T-helper 22 cell (primary cell): ENCODE data around the gene ZHX3.

Experiments
- DNase-seq: peaks from one replicate; pipeline ENCODE4 v3.0.0-alpha.2; 2020; ENCODE audit warnings: low read depth

The ZHX3 gene

DNA sequence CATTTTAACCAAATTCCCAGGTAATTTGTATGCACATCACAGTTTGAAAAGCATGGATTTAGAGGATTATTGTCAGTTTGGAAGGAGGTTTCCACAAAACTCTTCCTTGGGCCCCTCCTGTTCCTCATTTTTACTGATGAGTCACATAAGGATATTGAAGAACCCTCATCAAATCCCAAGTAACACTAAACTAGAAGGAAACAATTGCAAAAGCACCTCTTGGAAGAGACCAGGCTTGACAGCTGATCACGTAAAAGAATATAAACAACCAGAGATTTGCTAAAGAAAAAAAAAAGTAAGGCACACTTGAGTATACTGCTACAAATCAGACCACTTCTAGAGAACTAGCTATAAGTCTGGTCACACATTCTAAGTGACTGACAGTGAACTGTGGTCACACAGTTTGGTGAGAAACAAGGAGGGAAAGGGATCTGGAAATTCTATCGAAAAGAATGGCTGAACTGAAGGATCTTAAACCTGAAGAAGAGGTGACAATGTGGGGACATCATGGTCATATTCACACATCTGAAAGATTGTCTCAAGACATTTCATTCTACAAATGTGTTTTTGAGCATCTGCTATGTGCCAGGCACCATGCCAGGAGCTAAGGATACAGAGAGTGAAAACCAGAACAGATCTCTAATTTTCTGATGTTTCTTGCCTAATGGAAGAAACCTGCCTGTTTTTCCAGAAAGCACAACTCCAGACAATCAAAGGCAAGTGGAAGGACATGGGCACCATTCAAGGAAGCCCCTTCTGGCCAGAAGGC, 24.1 kb downstream of the ZHX3 start:
- no peak for DNase-seq

DNA sequence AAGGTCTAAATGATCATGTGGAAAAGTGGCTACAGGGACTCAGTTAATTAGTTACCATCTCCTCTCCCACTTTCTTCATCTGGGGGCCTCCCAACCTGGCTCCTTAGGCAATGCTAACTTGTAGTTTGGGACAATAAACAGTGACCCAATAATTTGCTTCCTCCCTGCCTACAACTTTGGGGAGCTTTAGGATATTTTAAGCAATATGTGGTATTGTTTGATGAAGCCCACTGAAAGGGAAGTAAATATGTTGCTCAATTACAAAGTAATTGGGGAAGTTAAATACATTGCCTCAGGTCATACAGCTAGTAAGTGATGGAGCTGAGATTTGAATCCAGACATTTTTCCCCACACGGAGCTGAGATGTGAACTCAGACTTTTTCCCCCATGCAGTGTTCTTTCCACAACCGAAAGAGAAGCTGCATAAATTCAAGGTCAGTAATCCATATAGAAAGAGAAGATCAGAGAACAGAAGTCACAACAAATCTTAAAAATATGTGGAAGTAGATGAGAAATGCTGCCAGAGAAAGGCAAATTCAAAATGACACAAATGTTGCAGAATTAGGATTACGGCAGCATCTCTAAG, 26.6 kb downstream of the ZHX3 start:
- DNase-seq: no peak

DNA sequence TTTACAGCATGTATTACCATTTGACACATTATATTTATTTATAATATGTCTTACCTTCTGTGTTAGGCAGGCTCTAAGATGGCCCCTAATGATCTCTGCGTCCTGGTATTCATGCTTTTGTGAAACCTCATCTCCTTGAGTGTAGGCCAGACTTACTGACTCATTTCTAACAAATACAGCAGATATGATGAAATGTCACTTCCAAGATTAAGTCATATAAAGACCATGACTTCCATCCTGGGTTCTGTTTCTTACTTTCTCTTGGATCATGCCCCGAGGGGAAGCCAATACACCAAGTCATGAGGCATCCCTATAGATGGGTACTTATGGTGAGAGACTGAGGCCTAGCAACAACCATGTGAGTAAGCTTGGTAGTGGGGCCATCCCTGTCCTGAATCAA, 30.2 kb downstream of the ZHX3 start:
- DNase-seq: no peak

DNA sequence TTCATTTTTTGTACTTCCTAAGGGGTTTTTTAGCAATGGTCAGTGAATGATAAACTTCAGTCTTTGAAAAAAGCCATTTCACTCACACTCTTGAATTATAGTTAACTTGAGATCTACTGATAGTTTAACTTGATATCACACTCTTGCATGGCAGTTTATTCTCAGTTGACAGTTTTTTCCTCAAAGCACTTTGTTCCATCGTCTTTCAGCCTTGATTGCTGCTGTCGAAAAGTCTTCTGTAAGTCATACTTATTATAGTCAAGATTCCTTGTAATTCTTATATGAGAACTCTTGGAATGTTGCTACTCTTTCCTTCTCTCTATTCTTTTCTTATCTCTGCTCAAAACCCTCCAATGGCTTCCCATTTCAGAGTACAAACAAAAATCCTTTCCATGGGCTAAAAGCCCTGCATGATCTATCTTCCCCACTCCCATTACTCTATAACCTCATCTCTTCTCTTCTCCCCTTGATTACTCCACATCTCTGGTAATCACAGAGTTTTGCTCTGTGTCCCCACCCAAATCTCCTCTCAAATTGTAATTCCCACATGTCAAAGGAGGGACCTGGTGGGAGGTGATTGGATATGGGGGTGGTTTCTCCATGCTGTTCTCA, 31.2 kb downstream of the ZHX3 start:
- no peak for DNase-seq

DNA sequence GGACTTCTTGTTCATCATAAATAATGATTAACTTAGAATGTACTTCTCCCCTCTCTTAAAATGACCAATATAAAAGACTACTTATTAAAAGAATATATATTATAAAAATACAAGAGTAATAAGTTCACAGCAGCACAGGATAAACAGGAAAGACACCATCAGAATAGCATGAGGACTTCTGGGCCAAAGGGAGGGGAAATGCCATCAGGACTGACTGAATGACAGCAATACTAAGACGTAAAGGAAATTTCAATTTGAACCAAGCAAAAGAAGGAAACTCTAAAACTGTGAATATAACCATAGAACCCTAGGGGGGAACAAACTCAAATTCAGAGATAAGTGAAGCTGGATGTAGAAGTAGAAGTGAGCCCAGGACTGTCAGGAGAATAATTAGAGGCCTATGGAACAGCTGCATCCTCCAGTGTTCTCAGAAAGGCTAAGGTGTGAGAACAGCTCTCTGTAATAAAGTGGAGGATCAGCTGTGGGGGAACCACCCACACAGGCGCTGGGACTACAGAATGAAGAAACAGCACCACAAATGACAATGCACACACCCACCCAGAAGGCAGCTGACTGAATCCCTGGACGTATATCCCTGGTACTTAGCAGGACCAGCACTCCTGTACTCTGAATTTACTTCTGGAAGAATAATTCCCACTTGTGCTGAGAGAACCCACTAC, 37.8 kb downstream of the ZHX3 start:
- no peak for DNase-seq

DNA sequence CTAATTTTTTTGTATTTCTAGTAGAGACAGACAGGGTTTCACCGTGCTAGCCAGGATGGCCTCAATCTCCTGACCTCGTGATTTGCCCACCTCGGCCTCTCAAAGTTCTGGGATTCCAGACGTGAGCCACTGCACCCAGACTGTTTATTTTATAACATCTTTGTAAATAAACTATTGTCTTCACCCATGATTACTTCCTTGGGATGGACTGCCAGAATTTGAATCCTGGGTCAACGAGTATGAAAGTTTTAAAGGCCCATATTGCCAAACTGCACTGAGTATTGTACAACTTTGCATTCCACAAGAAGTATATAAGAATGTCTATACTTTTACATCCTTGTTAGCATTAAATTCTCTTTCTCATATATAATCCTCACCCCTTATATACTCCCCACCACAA, 38.6 kb downstream of the ZHX3 start:
- DNase-seq: no peak

DNA sequence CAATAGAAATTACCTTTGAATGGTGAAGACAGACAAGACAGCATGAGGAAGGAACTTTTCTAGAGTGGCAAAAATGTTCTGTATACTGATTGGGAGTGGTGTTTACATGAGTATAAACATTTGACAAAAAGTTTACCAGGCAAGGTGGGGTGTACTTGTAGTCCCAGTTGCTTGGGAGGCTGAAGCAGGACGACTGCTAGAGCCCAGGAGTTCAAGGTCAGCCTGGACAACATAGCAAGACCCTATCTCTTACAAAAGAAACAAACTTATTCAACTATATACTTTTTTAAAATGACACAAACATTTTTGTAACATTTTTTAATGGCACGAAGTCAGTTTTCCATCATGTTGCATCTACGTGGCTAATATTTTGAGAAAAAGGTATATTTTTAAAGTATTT, 40.5 kb downstream of the ZHX3 start:
- no peak for DNase-seq

DNA sequence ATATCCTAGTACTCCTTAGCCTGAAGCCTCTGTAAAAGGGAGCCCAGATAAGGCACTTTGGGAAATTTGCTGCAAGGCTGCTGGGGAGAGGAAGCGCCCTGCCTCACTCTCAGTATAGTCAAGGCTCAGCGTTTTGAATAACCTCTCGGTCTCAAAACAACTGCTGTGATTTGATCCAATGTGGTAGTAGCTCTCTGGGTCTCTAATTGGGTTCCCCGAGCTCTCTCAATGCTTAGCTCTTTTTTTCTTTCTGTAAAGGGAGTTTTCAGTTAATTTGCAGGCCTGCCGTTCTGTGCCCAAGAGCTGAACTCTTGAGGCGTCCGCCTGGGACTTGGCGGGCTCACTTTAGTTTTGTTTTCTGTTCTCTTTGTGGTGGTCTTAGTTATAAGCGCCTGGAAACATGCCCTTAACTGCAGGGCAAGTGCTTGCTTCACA, 41.2 kb downstream of the ZHX3 start:
- DNase-seq: no peak

DNA sequence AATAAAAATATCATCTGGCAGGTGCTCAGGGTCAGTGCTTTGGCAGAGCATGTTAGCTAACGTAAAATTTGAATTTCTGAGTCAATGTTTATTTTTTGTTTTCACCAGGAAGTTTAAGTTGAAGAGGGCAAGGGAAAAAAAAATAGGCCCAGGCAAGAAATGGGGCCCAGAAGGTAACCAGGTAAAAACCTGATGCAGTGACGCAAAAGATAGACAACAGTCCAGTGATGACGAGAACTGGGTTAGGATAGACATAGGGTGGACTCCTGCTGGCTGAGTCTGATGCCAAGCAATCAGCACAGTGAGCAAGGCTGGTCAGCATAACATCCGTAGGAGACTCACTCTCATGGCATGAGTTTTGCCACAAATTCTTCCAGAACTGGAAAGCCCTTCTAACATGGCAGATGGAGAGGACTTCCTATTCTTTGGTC, 42.2 kb downstream of the ZHX3 start:
- no peak for DNase-seq

DNA sequence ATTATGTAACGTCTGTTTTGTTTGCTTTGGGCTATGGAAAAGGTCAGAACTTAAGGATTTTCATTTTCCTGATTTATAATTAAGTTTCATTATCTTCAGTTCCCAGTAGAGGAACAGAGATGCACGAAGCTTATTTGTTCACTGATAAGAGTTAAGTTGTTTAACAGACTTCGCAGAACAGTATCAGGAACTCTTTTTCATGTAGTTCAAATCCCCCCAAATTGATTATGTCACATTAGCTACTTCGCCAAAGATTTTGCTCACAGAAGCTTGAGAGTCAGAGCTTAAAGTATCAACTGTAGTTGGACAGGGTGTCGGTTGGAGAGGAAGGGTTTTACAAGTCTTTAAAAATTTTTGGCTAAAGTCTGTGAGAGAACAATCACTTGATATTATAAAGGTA, 43.4 kb downstream of the ZHX3 start:
- DNase-seq: no peak

DNA sequence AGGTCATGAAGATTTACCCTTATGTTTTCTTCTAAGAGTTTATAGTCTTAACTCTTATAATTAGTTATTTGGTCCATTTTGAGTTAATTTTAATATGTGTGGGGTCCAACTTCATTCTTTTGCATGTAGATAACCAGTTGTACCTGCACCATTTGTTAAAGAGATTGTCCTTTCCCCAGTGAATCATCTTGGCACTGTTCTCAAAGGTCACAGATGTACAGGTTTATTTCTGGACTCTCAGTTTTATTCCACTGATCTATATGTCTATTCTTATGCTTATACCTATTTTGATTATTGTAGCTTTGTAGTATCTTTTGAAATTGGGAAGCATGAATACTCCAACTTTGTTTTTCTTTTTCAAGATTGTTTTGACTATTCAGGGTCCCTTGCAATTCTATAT, 44.1 kb downstream of the ZHX3 start:
- no peak for DNase-seq

DNA sequence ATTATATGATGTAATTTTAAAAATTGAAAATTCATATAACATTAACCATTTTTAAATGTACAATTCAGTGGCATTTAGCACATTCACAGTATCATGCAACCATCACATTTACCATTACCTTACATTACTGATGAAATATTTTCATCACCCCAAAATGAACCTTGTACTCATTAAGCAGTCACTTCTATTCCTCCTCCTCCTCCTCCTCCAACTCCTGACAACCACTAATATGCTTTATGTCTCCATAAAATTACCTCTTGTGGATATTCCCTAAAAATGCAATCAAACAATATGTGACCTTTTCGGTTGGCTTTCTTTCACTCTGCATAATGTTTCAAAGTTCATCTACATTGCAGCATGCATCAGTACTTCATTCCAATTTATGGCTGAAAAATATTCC, 45.2 kb downstream of the ZHX3 start:
- no peak for DNase-seq

DNA sequence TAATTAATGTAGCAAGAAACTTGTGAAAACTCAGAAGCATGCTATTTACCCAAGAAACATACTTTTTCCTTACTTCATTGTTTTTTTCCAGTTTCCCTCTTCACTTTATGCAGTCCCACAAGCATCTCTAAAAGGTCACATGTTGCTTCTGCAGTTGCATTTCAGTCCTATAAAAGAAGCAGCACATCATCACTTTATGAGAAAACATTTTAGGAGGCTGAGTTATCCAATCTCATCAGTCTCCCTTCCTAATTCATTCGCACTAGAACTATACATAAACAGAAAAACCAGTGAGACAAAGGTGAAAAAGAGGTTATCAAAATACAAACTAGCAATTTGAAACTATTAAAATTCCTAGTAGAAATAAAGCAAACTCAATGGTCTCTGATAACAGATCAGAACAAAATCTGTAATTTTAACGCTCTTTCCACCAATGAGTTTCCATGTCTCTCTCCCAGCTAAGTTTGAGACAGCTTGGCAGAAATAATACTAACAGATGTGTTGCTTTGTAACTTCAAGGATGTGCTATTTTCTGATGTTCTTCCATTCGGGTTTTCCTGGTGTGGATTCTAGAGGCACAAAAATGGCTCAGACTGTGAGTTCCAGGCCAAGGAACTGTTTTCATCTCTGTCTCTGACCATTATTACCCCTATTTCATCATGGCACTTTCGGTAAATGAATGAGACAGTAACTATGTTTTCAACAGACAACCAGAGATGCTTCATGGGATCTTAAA, 48.4 kb downstream of the ZHX3 start:
- DNase-seq: no peak

DNA sequence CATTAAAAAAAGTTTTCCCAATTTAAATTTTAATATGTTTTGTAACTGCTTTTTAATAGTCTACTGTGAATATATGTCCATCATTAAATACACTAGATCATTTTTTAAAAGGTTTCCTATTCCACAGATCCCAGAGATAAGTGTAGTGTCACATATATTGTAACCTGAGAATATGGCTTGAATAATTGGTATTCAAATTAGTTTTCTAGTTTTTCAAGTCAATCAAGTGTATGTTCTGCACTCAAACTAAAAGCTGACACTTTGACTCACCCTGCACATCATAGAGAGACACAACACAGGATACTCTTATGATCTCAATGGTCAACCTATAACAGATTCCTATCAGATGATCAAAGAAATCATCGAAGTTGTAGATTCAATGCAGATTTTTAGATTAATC, 49.1 kb downstream of the ZHX3 start:
- no peak for DNase-seq

DNA sequence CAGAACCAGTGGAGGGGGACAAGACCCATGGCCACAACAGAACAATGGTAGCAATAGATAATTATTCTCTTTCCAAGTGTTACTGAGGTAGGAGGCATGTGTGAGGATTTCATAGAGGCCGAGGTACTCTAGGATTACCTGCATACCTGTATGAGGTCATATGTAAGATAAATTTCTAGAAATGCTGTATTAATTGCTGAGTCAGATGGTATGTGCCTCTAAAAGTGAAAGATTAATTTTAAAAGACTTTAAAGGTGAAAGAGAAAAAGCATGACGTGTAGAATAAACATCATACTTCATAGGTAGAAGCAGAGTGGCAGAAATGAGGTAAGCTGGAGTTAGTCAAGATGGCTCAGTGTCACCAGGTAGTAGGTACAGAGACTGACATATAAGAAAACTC, 51.6 kb downstream of the ZHX3 start:
- no peak for DNase-seq

DNA sequence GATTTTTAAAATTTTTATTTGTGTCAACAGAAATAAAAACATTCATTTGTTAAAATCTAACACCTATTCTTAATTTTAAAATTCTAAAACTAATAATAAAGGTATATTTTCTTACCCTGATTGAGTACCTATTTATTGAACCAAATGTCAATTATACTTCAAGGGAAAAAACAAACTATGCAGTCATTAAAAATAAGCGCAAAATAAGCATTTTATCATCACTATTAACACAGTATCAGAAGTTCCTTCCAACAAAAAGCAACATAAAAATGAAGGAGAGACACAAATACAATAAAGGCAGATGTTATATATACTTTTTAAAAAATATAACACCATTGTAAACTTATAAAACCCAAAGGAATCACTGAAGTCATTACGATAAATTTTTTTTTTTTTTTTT, 52.7 kb downstream of the ZHX3 start:
- DNase-seq: no peak

DNA sequence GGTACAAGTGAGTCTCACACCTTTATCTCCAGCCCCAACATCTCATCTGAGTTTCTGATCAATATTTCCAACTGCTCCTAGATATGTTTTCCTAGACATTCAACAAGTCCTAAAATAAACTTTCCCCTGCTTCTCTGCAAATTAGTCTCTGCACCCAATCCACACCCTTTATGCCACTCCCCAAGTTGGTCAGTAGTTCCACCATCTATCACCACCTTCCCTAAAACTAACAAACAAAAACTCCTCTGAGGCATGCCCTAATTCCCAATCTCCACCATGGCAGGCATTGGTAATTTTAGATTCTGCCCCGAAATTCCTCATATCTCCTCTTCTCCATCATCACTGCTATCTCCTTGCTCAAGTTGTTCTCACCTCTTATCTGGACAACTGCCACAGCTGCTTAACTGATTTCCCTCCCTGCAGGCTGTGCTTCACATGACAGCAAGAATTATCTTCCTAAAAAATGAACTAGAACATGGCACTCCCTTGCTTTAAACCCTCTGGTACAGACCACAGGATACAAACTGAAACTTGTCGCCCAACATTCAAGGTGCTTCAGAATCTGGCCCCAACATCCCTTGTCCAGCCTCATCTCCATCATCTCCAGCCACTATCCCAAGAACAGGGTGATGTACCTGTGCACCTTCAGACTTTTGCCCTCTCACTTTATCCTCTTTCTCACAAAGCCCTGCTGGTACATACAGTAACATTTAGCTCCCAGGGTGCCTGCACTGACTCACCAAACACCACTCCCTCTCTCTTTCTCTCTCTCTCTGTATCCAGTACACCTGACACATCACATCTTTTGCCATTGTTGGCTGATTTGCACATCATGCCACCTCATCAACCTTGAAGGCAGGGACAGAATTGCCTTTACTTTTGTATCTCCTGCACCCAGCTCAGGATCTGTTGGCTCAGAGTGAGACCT, 55.5 kb downstream of the ZHX3 start:
- DNase-seq: no peak

DNA sequence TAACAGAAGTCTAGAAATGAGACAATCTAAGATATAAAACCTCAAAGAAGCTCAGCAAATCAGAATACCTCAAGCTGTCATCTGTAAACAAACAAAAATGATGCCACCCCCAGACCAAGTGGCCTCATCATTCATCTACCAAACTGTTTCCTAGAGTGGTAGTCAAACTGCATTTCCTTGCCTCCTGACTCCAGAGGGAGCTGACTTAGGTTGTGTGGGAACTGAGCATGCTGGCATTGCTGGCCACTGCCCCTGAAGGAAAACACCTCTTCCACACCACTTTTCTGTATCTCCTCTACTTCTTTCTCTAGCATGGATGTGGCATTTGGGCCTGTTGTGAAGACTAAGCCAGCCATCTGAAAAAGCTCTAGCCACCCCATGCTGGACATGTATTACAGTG, 56.3 kb downstream of the ZHX3 start:
- no peak for DNase-seq

DNA sequence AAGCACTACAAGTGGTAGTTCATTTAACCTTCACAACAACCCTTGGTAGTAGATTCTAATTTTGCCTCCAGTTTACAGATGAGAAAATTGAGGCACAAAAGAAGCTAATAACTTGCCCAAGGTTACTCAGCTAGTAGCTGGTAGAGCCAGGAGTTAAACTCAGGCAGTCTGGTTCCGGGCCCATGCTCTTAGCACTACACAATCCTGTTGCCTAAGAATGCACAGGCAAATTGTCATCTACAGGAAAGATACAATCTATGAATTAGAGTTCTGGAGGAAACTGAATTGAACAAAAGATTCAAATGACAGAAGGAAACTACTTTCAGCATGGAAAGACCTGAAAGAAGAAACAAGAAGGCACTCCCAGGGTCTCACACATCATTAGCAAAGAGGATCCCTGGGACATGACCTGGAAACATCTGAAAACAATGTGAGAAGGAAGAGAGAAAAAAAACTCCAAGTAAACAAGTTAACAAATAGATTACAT, 56.8 kb downstream of the ZHX3 start:
- no peak for DNase-seq

DNA sequence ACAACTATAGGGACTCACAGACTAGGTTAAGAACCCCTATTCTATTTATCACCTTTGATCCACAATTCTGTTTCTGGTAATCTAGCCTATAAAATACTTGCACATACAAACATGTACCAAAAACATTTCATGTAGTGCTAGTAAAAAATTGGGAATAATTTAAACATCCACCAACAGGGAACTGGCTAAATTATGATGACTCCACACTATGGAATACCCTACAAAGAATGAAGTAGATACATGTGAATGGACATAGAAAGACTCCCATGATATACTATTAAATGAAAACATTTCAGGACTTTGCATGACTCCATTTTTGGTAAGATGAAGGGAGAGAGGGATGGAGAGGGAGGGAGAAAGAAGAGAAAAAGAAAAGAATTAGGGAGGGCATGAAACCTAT, 58.2 kb downstream of the ZHX3 start:
- no peak for DNase-seq

DNA sequence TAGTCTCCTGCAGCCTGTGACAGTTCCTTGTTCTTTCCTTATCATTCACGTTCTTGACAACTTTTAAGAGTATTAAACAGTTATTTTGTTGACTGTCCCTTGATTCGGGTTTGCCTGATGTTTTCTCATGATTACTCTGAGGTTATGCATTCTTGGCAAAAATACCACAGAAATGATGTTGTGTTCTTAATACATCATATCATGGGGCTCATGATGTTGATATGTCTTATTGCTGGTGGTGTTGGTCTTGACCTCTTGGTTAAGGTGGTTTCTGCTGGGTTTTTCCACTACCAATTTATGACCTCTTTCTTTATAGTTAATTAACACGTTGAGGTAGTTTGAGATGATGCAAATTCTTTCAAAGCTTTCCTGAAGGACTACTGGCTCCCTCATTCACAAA, 59.1 kb downstream of the ZHX3 start:
- no peak for DNase-seq
